GM23248 (cell line): ENCODE results near the gene OR52E8. TPM values are rescaled to one million over a fixed set of nuclear protein-coding genes. Genes with fewer than 3 reads are reported as not detected.

Source experiments
- DNase-seq: peaks from one replicate; pipeline ENCODE4 v3.0.0-alpha.2; 2015
- H2AFZ ChIP-seq: fragments of 200-600 bp; sonication (generic); 2 replicates; pipeline ENCODE4 v1.6.1; 2016; ENCODE audit warnings: antibody characterized with exemption
- H3F3A ChIP-seq: fragments of 200-600 bp; sonication (generic); 2 replicates; pipeline ENCODE4 v1.6.1; 2016; ENCODE audit warnings: mild to moderate bottlenecking, antibody characterized with exemption, mixed run types; ENCODE audit not compliant: insufficient read depth
- H3K27ac ChIP-seq: fragments of 200-600 bp; sonication (generic); 2 replicates; pipeline ENCODE4 v1.5.1; 2016; ENCODE audit warnings: mild to moderate bottlenecking
- H3K27me3 ChIP-seq: fragments of 200-600 bp; sonication (generic); replicated peaks from 2 replicates; pipeline ENCODE4 v1.6.1; 2016; ENCODE audit warnings: mild to moderate bottlenecking; ENCODE audit not compliant: insufficient read depth
- H3K36me3 ChIP-seq: fragments of 200-600 bp; sonication (generic); 2 replicates; pipeline ENCODE4 v1.6.1; 2016; ENCODE audit warnings: low read depth, mild to moderate bottlenecking
- H3K4me1 ChIP-seq: fragments of 200-600 bp; sonication (generic); 2 replicates; pipeline ENCODE4 v1.6.1; 2016; ENCODE audit warnings: mild to moderate bottlenecking; ENCODE audit not compliant: insufficient read depth
- H3K4me2 ChIP-seq: fragments of 200-600 bp; sonication (generic); one replicate; pipeline ENCODE4 v1.6.1; 2016; ENCODE audit warnings: mild to moderate bottlenecking; ENCODE audit not compliant: unreplicated experiment
- H3K4me3 ChIP-seq: fragments of 200-600 bp; sonication (generic); 2 replicates; pipeline ENCODE4 v1.5.1; 2016; ENCODE audit warnings: mild to moderate bottlenecking
- H3K79me2 ChIP-seq: fragments of 200-600 bp; sonication (generic); 2 replicates; pipeline ENCODE4 v1.6.1; 2016; ENCODE audit warnings: mild to moderate bottlenecking; ENCODE audit not compliant: insufficient read depth
- H3K9ac ChIP-seq: fragments of 200-600 bp; sonication (generic); 2 replicates; pipeline ENCODE4 v1.6.1; 2016; ENCODE audit warnings: mild to moderate bottlenecking
- H3K9me2 ChIP-seq: fragments of 200-600 bp; sonication (generic); 2 replicates; pipeline ENCODE4 v1.6.1; 2016; ENCODE audit warnings: mixed run types, mild to moderate bottlenecking, moderate library complexity; ENCODE audit not compliant: insufficient read depth
- H3K9me3 ChIP-seq: fragments of 200-600 bp; sonication (generic); one replicate; pipeline ENCODE4 v1.6.1; 2017; ENCODE audit warnings: low read depth
- H4K20me1 ChIP-seq: fragments of 200-600 bp; sonication (generic); 2 replicates; pipeline ENCODE4 v1.6.0; 2016; ENCODE audit not compliant: insufficient read depth
- EZH2 ChIP-seq: fragments of 200-600 bp; sonication (generic); IDR thresholded peaks from 2 replicates; pipeline ENCODE4 v1.6.1; 2018; ENCODE audit warnings: antibody characterized with exemption, mild to moderate bottlenecking; ENCODE audit not compliant: insufficient read depth, poor library complexity, severe bottlenecking
- EZH2phosphoT487 ChIP-seq: fragments of 200-600 bp; sonication (generic); IDR thresholded peaks from 2 replicates; pipeline ENCODE4 v1.6.1; 2018; ENCODE audit warnings: antibody characterized with exemption, moderate library complexity, mild to moderate bottlenecking, low read depth; ENCODE audit not compliant: insufficient read depth
- WGBS, 2 experiments: methylation state at CpG; one replicate each; pipeline ENCODE4 v1.1.6; 2015 to 2017; ENCODE audit warnings: low lambda C conversion rate in 2 of 2, low coverage in 1 of 2; ENCODE audit errors: missing lambda C conversion rate in 2 of 2; 5-methylcytosine and 5-hydroxymethylcytosine counted together
- in situ Hi-C: fragments of 300-500 bp; cut with MboI; formaldehyde crosslinking; loops from 2 replicates; pipeline ENCODE4 v1.15.0; 2020
- polyA plus RNA-seq: library from polyadenylated mRNA; unstranded; fragments of >200 nt; fragmentation: Nextera tagmentation; extraction: Ambion mirVana; gene quantifications from 2 replicates; pipeline ENCODE4 v1.2.1, GENCODE V29; 2016
- total RNA-seq: library from RNA; depleted of rRNA; stranded (reverse); fragments of >200 nt; shearing (Covaris generic); gene quantifications from 2 replicates; pipeline ENCODE4 v1.2.3, GENCODE V29; 2014; rRNA removed

The OR52E8 gene
- total RNA-seq: not detected in 2 replicates
- polyA plus RNA-seq: not detected in 2 replicates

DNA sequence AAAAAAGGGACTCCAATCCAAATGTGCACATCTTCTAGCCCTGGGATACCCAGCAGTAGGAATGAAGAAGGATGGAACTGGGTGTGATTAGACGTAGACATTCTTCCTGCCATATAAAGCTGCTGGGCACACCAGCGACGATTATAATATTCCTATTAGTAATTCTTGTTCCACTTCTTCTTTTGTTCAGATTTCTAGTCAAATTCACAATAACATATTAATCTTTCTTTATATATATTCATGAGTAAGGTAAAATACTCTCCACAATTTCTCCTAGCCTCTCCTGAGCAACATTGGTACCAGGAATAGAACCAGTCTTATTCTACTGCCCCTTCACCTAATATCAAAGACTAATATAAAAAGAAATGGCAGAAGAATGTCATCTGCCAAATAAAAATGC is at the start of gene OR52E8:
Gene OR52E8 (minus strand): TSS at position 101 of the 400 bp plus-strand sequence. CDS start 0 bp downstream, at position 101.
- no peak for DNase-seq
- Histone ChIP-seq H2AFZ (no peak within 1 kb of the TSS), H3K4me2 (no peak within 1 kb of the TSS), H3F3A (no peaks in the 10 kb centered on the region), H4K20me1 (no peaks in the 10 kb centered on the region), H3K9me2 (no peaks in the 10 kb centered on the region), H3K27me3 (no peaks in the 10 kb centered on the region; the same call in none of the 2 replicates), H3K9ac (no peak within 1 kb of the TSS), H3K27ac (no peak within 1 kb of the TSS), H3K79me2 (no peaks in the 10 kb centered on the region), H3K9me3 (no peaks in the 10 kb centered on the region), H3K4me3 (no peak within 1 kb of the TSS), H3K4me1 (no peaks in the 10 kb centered on the region), H3K36me3 (no peaks in the 10 kb centered on the region)
- WGBS, 2 experiments: 33 to 42% methylated on average over 3 of the region's 3 CpGs
- in situ Hi-C loops: no loop called here
- TF ChIP-seq EZH2 (no peak), EZH2phosphoT487 (no peak)

DNA sequence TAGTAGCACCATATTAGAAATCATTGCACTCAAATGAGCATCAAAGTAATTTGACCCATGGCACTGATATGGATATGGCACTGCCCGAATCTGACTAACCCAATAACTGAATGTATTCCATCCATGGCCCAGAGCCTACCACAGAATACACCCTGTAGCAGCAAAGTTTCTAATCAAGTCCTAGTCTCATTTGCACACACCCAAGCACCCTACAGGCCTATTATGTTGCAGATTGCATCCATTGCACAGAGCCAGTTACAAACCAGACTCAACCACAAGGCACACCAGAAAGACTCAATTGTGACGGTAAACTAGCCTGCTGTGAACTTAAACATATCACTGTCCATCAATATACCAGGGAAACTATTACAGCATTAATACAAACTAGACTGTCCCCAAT is 42.0 kb upstream of the OR52E8 start:
- WGBS, 2 experiments: 40 to 41% methylated on average over 2 of the region's 2 CpGs
- no peaks in the 10 kb centered on the region for H4K20me1 ChIP-seq
- H3K27ac ChIP-seq: no peak overlapping the region
- no peak overlapping the region for H3K9ac ChIP-seq
- H3K4me1 ChIP-seq: no peaks in the 10 kb centered on the region
- H3K9me3 ChIP-seq: no peaks in the 10 kb centered on the region
- H3K9me2 ChIP-seq: no peaks in the 10 kb centered on the region
- no peak overlapping the region for H3K4me3 ChIP-seq
- no peaks in the 10 kb centered on the region for H3K79me2 ChIP-seq
- H3K27me3 ChIP-seq: no peaks in the 10 kb centered on the region
- no peak overlapping the region for H2AFZ ChIP-seq
- TF ChIP-seq EZH2: no peak
- no peak for TF ChIP-seq EZH2phosphoT487
- in situ Hi-C loops: no loop called here
- H3F3A ChIP-seq: no peaks in the 10 kb centered on the region
- DNase-seq: no peak
- H3K4me2 ChIP-seq: no peak overlapping the region
- H3K36me3 ChIP-seq: no peaks in the 10 kb centered on the region

DNA sequence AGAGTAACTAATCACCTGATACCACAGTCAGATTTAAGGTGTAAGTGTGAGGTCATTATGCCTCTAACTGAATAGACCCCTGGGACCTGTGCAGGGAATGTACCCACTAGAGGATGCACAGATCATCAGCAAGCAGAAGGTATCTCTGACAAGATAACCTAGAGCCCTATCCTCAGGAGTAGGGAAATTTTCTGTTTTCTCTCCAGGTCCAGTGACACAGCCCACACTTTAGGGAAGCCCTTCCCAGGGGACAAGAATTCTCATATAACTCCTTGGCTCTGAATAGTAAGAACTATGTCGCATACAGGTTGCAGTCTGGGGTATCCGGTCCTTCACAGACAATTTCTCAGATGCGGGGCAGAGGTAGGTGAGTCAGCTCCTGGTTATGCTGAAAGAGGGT is 35.4 kb upstream of the OR52E8 start, which contains the start of gene OR52E5:
Gene OR52E5 (plus strand): TSS at position 301 of the 400 bp plus-strand sequence. CDS start 7,569 bp downstream, outside the sequence.
- Histone ChIP-seq H2AFZ (no peak within 1 kb of the TSS), H3K9ac (no peak within 1 kb of the TSS), H3K9me2 (no peaks in the 10 kb centered on the region), H3K4me2 (no peak within 1 kb of the TSS), H3K27ac (no peak within 1 kb of the TSS), H4K20me1 (no peaks in the 10 kb centered on the region), H3F3A (no peaks in the 10 kb centered on the region), H3K9me3 (no peaks in the 10 kb centered on the region), H3K4me1 (no peaks in the 10 kb centered on the region), H3K27me3 (no peaks in the 10 kb centered on the region), H3K36me3 (no peaks in the 10 kb centered on the region), H3K79me2 (no peaks in the 10 kb centered on the region), H3K4me3 (no peak within 1 kb of the TSS)
- WGBS, 2 experiments: 71 to 82% methylated on average over 3 of the region's 3 CpGs
- TF ChIP-seq EZH2 (no peak), EZH2phosphoT487 (no peak)
- in situ Hi-C loops: no loop called here
- DNase-seq: no peak

DNA sequence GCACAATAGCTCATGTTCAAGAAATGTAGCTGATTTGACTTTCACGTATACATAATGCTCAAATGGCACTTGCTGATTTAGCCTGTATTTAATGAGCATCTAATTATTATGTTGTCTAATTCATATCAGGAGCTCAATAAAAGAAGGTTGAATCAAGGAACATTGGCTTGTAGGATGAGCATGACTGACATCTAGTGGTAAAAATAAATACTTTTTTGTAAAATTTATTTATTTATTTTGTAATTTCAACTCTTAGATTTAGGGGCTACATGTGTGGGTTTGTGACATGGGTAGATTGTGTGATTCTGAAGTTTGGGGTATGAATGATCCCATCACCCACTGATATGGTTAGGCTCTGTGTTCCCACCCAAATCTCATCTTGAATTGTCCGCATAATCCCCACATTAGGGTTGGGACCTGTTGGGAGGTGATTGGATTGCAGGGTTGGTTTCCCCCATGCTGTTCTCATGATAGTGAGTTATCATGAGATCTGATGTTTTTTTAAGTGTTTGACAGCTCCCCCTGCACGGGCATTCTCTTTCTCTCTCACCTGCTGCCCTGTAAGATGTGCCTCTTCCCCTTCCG is 33.8 kb upstream of the OR52E8 start:
- Histone ChIP-seq H4K20me1 (no peaks in the 10 kb centered on the region), H3K27me3 (no peaks in the 10 kb centered on the region), H3F3A (no peaks in the 10 kb centered on the region), H3K9me2 (no peaks in the 10 kb centered on the region), H3K9ac (no peak overlapping the region), H3K4me1 (no peaks in the 10 kb centered on the region), H3K4me3 (no peak overlapping the region), H3K36me3 (no peaks in the 10 kb centered on the region), H2AFZ (no peak overlapping the region), H3K4me2 (no peak overlapping the region), H3K79me2 (no peaks in the 10 kb centered on the region), H3K27ac (no peak overlapping the region), H3K9me3 (no peaks in the 10 kb centered on the region)
- no peak for TF ChIP-seq EZH2phosphoT487
- no peak for TF ChIP-seq EZH2
- DNase-seq: peak; percentile 34
- in situ Hi-C loops: no loop called here
- 33 to 37% methylated on average over 4 of the region's 4 CpGs for WGBS, 2 experiments
